ENCODE measurements around the gene C15orf39. TPM values are rescaled to one million over a fixed set of nuclear protein-coding genes. Genes with fewer than 3 reads are reported as not detected.
"Not testable (repeated sequence)": the region's sequence is repeated elsewhere in the genome, so short reads cannot be mapped to it uniquely, and the experiment has no call there.

The C15orf39 gene
- total RNA-seq, 1 donor = 8.1 TPM

DNA sequence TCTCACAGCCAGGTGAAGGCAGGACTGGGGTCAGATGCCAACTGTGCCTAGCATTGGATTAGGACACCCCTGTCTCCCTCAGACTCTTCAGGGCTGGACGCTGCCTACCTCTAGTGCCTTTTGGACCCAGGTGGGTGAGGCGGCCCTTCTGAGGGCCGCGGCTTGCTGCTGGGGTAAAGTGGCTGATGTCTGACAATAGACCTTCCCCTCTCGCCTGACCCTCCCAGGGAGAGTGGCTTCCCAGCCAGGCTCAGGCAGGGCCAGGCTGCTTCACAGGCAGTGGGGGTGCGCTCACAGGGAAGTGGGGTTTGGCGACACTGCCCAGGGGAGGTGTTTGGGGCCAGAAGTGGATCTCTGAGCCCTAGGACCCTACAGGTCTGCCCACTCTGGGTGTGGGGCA lies 43.3 kb upstream of the C15orf39 start:
- H3K4me3 ChIP-seq (ENCODE audit: low read depth, low read length) = no peak overlapping the region
- DNase-seq (ENCODE audit: low read depth) = no peak
- TF ChIP-seq, protein P1, sequence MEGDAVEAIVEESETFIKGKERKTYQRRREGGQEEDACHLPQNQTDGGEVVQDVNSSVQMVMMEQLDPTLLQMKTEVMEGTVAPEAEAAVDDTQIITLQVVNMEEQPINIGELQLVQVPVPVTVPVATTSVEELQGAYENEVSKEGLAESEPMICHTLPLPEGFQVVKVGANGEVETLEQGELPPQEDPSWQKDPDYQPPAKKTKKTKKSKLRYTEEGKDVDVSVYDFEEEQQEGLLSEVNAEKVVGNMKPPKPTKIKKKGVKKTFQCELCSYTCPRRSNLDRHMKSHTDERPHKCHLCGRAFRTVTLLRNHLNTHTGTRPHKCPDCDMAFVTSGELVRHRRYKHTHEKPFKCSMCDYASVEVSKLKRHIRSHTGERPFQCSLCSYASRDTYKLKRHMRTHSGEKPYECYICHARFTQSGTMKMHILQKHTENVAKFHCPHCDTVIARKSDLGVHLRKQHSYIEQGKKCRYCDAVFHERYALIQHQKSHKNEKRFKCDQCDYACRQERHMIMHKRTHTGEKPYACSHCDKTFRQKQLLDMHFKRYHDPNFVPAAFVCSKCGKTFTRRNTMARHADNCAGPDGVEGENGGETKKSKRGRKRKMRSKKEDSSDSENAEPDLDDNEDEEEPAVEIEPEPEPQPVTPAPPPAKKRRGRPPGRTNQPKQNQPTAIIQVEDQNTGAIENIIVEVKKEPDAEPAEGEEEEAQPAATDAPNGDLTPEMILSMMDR (IDR thresholded peaks at IDR 0.05; ENCODE audit: insufficient read depth, low read length) = no peak

DNA sequence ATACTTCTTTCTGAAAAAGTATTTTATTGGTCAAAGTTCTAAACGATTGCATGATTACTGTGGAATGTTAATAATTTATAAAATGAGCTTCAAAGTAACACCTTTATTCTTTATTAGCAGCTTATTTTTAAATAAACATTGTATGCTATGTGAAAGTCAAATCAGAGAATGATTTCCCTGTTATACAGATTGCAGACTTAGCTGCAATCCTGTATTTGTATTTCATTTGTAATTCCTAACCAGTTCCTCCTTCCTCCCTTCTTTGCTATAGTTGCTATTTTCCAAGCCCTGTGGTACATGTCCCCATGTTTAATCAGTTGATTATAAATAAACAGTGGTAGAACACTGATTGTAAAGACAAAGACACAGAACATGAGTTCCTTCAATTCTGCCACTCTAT lies 42.4 kb upstream of the C15orf39 start:
- H3K4me3 ChIP-seq (ENCODE audit: low read depth, low read length) = no peak overlapping the region
- no peak for DNase-seq (ENCODE audit: low read depth)
- TF ChIP-seq, protein P1 (IDR thresholded peaks at IDR 0.05; ENCODE audit: insufficient read depth, low read length) = no peak

DNA sequence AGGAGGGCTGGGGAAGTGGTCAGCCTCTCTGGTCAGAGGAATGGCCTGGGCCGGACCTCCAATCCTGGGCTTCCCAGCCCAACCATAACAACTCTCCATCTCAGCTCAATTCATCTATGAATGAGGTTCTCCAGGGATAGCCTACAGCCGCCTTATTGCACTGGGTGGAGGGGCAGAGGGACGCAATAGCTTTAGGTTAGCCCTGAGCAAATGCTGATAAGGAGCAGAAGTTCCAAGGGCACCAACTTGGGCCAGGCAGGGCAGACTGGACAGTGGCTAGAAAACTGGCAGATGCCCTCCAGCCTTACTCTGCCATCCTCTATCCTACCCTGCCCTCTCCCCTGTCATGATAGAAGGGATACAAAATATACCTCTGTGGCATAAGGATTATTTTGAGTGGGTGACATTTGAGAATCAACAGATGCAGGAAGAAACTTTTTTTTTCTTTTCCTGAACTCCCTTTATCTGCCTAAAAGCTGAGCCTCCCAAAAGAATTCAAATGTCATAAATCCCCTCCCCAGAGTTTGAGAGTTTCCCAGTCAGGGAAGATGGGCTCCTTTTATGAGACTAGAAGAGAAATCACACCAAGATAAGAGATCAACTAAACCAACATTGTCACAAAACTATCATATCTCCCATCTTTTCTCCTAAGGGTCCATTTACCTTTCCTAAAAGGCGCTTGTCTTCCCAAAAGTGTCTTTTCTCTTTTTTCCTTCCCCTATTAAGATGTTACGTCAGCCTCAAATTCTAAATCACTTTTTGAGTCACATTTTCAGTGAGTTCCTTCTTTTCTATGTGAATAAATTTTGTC lies 40.4 kb upstream of the C15orf39 start:
- DNase-seq (ENCODE audit: low read depth) = no peak
- no peak overlapping the region for H3K4me3 ChIP-seq (ENCODE audit: low read depth, low read length)
- TF ChIP-seq, protein P1 (IDR thresholded peaks at IDR 0.05; ENCODE audit: insufficient read depth, low read length) = no peak

DNA sequence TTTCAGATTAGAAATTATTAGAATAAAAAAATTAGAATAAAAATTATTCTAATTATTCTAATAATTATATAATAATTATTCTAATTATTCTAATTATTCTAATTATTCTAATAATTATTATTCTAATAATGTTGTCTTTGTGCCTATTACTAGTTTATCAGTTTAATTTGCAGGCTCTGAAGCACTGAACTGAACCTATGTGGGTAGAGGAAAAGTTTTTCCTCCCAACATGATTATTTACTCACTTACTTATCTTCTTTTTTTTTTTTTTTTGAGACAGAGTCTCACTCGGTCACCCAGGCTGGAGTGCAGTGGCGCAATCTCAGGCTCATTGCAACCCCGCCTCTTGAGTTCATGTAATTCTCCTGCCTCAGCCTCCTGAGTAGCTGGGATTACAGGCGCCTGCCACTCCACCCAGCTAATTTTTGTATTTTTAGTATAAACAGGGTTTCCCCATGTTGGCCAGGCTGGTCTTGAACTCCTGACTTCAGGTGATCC lies 39.7 kb upstream of the C15orf39 start:
- peak; percentile 32 for DNase-seq (ENCODE audit: low read depth)

DNA sequence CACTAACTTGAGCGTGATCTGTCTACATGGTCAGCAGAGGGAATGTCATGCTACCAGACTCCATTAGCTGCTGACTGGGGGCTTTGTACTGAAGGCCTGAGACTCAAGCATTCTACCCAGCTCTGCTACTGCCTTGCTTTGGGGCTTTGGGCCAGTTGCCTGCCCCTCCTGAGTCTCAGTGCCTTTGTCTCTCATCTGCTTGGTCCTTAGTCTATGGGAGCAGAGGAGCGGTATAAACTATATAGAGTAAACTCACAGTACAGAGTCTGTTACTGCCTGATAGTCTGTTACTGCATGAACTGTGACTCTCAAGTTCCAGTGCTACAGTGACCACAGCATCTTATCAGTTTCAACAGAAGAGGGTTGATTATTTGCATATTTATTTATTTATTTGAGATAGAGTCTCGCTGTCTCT lies 38.5 kb upstream of the C15orf39 start:
- DNase-seq (ENCODE audit: low read depth) = no peak
- no peak overlapping the region for H3K4me3 ChIP-seq (ENCODE audit: low read depth, low read length)
- TF ChIP-seq, protein P1 (IDR thresholded peaks at IDR 0.05; ENCODE audit: insufficient read depth, low read length) = no peak

More for the DNA sequence above, 39.7 kb upstream of the C15orf39 start:
- H3K4me3 ChIP-seq (ENCODE audit: low read depth, low read length) = no peak overlapping the region
- TF ChIP-seq, protein P1 (IDR thresholded peaks at IDR 0.05; ENCODE audit: insufficient read depth, low read length) = no peak

DNA sequence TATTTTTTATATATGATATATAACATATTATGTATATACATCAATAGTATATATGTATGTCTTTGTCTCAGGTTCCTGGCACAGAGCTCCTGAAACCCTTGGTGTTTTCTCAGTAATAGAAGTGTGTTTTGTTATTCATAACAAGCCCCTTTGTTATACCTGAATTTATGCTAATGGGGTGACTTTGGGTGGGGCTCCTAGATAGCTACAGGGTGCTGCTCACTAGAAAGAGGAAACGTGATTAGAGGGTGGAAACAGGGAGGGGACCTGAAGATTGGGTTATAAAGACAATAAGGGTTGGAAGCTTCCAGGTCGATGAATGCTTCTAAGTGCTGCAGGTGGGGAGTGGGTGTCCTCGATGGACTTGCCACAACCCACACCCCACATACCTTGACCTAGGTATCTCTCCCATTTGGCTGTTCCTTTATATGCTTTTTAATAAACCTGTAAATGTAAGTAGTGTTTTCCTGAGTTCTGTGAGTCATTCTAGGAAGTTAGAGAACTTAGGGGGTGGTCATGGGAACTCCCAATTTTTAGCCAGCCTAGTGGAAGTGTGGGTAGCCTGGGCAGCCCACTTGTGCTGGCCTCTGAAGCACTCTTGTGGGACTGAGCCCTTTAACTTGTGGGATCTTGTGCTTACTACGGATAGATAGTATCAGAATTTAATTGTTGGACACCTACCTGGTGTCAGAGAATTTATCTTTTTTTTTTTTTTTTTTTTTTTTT lies 36.9 kb upstream of the C15orf39 start:
- TF ChIP-seq, protein P1 (IDR thresholded peaks at IDR 0.05; ENCODE audit: insufficient read depth, low read length) = no peak
- no peak overlapping the region for H3K4me3 ChIP-seq (ENCODE audit: low read depth, low read length)

DNA sequence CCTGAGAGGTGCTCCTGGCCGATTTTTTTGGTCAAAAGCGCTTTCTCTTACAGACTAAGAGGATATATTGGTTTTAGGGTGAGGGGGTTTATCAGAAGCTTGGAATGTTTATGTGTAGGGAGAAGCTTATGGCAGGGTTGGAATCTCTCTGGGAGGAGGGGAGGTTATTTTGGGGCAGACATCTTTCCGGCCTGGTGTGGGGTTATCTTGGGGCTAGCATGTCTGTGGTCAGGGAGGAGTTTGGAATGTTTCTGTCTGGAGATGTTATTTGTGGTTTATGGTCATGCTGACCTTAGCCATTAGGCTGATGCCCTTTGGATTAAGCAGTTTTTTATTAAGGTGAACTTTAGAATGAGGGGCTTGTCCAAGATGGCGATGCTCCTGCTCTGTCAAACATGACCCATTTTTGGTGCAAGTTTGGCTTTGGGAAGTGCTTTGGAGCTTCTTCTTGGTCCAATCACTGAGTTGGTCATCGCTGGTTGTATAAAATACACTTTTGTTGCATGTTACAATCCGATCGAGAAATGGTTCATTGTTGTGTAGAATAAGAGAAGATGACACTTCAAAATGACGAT lies 35.1 kb upstream of the C15orf39 start:
- not testable (repeated sequence) for DNase-seq (ENCODE audit: low read depth); H3K4me3 ChIP-seq (ENCODE audit: low read depth, low read length)

More for the DNA sequence above, 36.9 kb upstream of the C15orf39 start:
- no peak for DNase-seq (ENCODE audit: low read depth)
